Brain pericyte (primary cell): ENCODE measurements around the gene RETREG1.
"Not testable (repeated sequence)": the region's sequence is repeated elsewhere in the genome, so short reads cannot be mapped to it uniquely, and the experiment has no call there.

Source experiments
- DNase-seq: peaks from one replicate; pipeline ENCODE4 v3.0.0-alpha.2; 2012; ENCODE audit warnings: low read depth, low spot score

Gene RETREG1

DNA sequence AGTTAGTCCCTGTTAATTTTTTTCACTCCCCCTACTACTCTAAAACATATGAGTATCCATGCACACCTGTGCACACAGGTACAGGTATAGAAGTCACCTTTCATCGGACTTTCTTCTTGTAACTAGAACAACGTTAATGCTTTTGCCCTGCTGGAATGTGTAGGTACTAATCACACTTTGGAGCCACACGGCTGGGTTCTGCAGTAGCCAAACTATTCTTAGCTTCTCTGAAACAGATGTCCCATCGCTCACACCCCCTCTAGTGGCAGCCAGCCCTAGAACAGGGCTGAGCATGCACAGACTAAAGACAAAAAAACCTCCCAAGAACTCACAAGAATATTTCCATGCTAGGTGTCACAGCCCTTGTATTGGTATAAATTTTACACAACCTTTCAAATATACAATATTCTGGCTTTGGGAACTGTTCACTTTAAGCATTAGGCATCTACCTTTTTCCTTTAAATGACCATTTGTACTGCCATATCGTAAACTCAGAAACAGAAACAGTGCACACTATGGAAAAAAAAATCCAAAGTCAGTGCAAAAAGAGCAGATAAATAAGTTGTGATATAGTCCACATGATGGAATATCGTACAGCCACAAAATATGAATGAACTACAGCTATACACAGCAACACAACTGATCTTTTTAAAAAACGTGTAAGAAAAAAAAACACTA is 64.0 kb downstream of the RETREG1 start:
- DNase-seq, result no peak

DNA sequence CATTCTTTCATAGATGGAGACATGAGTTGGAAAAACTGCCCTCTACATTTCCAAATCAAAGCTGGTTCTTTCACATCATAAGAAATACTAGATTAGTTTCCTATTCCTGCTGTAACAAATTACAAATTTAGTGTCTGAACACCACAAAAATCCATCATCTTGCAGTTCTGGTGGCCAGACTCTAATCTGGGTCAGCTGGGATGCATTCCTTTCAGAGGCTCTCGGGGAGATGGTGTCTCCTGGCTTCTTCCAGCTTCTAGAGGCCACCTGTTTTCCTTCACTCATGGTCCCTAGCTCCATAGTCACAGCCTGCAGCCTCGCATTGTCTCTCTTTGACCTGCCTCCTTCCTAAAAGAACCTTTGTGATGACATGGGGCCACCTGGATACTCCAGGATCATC is 65.2 kb downstream of the RETREG1 start:
- no peak for DNase-seq

DNA sequence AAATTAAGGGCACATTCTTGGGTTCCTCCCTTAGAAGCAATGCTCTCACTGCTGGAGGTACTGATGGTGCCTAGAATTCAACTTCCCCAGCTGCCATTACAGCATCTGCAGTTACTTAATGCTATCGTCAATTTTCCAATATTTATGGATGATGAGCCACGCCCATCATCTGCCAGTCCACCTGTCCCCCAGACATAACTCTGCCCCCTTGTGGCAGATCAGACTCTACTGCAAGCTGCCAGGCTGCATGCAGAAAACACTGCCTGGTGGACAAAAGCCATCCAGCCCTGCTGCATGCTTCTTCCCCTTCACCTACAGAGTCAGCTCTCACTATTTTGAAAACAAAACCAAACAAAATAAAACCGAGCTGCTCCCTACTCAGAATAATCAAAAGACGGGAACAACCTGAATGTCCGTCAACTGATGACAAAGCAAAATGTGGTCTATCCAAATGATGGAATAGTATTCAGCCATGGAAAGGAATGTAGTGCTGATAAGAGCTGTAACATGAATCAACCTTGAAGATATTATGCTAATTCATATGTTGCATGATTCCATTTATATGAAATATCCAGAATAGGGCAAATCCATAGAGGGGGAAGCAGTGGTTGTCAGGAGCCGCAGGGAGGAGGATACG is 66.4 kb downstream of the RETREG1 start:
- DNase-seq, result no peak

DNA sequence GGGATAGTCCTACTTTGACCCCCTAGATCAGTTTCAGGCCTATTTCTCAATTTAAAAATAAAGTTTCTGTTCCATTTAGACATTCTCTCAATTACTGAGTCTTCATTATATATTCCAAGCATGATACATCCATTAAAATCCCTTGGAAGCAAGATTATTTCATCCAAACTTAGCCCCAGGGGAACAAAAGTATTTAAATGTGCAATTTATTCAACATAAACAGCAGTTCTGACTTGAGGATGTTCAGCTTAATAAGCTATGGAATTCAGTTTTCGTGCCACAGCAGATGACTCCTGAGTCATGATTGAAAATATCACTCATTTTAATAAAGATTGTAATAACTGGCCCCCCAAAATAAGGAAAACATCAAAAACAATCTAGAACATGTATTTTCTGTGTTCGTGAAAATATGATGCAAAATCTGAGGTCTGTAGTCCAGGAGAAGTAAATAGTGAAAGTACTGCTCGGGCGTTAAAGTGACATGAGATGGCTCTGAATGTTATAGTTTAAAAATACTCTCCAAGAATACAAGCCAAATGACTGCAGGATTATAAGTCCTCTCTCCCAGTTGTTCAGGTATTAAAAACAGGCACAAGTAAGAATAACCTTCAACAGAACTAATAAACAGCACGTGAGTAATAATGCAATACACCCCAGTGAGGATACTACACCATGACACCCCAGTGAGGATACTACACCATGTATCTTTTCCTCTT is 67.1 kb downstream of the RETREG1 start:
- DNase-seq, result no peak

DNA sequence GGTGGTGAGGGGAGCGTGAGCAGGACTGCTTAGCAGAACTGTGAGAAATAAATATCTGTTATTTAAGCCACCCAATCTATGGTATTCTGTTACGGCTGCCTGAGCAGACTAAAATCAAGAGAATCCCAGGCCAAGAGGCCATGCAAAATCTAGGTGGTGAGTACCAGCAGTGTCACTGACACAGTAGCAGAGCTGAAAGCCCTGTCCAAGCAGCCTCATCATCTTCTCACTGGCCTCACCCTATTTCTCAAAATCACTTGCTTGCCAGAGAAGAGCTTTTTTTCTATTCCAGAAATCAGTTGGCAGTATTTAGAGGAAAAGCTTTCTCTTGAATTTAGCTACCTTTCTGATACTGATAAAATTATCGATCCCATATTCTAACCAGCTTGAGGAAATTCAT is 68.0 kb downstream of the RETREG1 start:
- DNase-seq, result no peak

DNA sequence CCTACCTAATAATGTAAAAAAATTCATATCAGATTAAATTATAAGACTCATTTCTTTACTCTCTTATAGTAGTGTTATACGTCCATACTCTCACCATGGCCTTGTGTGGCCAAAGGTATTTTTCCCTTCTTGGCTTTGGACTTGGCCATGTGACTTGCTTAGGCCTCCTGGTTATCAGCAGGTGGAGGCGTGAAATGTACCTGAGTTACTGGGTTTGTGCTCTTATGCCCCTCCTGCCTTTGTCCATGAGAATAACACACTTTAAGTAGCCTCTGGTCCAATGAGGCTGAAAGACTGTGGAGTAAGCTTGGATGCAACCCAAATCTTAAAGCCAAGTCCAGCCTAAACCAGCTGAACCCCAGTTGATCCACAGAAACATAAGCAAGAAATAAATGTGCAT is 68.7 kb downstream of the RETREG1 start:
- no peak for DNase-seq

DNA sequence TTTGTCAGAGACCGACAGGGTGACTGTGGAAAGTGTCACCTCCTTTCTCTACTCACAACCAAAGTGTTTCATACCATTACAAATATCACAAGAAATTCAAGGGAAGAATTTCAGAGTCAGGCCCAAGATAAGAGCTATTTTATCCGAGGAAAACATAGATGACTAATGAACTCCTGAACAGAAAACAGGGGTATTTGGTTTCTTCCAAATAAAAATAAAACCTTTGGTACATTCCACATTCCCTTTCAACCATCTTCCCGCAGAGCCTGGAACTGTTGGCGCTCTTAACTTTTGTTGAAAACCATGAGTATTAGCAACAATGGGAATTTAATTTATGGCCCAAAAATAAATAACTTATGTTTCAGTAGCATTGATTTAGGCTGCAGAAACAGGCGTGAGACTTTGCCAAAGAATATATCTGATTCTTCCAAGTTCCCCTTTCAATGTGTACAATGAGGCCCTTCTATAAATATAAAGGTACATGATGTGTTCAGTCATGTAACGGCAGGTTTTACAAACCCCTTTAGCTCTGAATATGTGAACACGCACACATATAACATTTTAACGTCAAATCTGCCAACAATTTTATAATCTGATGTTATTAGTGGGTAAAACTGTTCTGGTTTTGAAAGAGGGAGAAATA is 69.5 kb downstream of the RETREG1 start:
- DNase-seq, result no peak

DNA sequence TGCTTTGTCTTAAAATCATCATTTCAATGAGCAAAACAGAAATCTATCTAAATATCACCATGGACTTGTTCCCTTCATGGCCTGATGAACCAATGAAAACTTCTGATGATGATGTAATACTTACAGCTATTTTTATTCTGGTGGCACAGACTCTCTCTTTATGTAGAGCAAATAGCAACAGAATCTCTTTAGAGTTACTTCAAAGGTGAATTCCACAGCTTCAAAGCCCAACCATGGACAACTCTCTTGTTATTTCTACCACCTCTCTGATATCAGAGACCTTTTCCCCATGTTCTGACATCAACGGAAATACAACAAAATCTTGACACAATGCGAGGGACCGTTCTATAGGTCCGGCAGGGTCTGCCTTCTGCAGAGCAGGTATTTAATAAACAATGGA is 70.1 kb downstream of the RETREG1 start:
- DNase-seq, result no peak

DNA sequence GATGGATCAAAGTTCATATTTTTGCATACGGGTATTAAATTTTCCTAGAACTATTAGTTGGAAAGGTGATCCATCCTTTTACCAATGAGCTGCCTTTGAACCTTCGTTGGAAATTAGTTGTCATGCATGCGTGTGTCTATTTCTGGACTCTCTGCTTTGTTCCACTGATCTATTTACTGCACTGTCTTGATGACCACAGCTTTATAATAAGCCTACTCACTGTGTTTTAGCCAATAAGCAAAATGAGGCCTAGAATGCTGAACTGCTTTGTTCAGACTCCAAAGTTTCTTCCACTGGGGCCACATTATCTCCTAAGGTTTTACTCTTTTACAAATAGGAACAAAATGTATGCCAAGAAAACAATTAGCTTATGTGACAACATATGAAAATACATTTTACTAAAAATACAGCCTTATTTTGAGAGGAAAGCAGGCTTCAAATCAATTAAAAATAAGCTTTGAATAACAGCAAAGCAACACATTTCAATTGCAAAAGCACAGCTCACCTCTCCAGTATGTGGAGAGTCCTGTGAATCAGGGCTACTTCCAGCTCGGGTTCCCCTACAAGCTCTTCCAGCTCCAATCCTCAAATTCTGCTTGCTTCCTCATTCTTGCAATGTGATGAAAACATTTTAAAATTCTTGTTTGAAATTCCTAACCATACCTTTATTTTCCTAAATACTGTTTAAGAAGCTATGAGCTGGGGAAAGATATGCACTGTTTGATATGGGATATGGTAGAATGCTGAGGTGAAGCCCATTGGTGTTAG is 72.0 kb downstream of the RETREG1 start:
- no peak for DNase-seq

DNA sequence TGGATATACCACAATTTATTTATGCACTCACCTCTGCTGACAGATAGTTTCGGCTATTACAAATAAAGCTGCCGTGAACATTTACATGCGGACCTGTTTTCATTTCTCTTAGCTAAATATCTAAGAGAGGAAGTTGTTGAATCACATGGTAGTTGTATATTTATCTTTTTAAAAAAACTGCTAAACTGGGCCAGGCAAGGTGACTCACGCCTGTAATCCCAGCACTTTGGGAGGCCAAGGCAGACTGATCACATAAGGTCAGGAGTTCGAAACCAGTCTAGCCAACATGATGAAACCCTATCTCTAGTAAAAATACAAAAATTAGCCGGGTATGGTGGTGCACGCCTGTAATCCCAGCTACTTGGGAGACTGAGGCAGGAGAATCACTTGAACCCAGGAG is 73.6 kb downstream of the RETREG1 start:
- not testable (repeated sequence) for DNase-seq

DNA sequence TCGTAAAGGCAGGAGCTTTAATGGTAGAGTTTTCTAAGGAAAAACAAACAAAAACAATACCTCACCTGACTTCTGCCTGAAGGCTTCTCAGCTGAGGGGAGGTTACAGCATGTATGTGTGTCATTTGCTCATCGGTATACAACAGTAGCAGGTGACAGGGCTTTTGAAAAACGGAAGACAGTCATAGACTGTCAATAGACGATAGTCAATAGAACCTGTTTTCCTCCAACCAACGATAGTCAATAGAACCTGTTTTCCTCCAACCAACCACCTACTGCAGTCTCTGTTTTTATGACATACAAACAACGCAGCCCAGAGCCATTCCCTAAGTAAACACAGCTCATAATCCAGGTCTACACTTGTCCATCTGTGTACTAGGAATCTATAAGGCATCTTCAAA is 74.6 kb downstream of the RETREG1 start:
- no peak for DNase-seq

DNA sequence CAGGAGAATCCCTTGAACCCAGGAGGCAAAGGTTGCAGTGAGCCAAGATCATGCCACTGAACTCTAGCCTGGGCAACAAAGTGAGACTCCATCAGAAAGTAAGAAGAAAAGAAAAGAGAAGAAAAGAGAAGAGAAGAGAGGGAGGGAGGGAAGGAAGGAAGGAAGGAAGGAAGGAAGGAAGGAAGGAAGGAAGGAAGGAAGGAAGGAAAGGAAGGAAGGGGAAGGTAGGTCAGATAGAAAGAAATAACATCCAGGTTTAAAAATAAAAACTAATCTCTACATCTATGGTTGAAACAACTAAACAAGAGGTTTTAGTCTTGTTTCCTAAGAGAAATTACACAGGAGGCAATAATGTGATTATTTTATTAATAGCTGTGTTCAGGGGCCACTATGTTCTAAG is 75.2 kb downstream of the RETREG1 start:
- not testable (repeated sequence) for DNase-seq

DNA sequence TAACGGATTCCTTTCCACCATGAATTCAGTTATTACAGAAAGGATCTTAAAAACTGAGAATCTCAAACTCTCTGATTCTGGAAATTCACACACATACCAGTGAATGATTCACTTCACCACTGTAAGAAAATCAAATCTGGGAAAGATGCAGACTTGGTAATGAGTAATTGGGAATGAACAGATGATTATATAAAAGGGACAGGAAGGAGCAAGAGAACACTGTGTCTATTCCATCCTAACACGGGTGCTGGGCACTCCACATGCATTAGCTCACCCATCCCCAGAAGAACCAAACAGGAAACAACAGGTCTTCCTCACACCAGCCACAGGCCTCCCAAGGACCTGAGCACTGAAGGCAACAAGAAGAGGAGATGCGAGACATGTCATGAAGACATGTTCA is 76.4 kb downstream of the RETREG1 start:
- no peak for DNase-seq

DNA sequence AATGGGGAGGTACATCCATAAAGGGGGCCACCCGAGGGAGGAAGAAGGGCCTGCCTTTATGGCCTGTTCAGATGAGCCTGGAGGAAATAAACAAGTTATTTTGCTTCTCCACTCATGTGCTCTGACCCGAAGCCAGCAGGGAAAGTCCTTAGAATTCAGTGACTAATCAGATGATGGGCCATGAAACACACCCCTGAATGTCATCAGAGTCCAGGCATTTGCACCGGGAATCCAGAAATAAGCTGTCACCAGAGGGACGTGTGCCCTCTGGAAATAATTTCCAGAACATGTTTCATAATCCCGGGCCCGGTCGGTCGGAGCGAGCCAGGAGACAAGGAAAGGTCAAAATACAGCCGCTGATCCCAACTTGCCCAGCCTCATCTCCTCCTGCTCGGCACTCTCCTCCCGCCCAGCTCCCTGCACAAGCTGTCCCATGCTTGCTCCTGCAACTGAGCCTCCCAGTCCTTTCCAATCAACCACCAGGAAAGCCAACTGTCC is 77.6 kb downstream of the RETREG1 start:
- no peak for DNase-seq

DNA sequence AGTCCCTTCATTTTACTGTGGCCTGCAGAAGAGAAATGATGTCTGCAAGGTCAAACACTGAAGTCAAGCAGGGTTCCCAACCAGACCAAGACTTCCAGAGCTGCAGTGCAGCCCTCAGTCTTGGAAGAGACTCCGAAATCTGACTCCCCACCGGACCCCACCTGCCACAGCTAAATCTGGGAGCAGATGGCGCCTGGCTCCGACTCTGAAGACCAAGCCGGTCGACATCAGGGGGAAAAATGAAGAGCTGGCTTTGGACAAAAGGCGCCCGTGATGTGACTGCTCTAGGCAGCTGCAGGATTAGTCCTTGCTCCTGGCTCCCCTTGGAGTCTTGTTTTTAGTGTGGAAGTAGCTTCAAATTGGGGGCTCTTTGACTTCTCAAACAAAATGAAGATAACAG is 78.8 kb downstream of the RETREG1 start:
- no peak for DNase-seq

DNA sequence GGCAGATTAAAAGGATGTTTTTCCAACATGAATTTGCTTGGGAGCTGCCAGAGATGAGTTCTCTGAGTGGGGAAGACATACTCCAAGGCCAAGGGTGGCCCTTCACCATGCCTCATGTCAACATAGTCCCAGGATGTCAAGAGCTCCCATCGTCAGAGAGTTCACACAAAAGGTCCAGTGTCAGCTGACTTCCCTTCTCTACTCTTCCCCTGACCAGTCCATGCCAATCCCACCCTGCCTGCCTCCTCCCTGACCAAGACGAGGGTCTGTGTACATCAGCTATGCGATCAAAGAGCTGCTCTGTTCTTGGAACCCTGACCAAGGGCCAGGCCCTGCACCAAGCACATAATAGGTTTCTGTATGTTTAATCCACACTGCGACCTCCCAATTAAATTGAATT is 80.0 kb downstream of the RETREG1 start:
- no peak for DNase-seq

DNA sequence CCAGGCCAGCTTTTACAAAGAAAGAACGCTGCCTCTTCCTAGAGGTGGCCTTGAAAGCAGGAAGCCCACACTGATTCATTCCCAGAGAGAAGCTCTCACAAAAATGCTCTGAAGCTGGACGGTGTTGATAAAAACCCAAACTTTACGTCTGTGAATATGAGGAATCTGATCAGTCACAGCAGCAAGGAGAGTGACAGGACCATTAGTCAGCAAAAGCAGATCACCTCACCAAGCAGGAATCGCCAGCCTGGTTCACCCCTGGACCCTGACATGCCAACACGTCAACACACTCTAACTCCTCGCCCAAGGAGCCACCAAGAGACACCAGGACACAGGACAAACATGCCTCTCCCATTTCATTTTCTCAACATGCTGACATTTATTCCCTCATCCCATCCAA is 80.6 kb downstream of the RETREG1 start:
- no peak for DNase-seq

DNA sequence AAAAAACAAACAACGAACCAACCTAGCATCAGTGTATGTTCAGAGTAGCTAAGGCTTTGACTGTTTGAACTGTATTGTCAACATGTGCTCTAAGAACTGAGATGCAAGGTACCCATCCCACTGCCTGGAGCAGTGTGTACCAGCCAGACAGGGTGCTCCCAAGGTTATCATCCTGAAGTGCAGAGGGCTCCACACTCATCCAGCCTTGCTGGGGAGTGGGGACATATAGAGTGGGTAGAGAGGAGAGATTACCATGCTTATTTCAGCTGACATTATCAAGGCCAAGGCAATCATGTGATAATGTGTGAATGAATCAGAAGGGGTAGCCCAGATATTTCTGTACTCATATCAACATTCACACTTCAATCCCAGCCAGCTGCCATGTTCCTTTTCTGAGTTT is 82.5 kb downstream of the RETREG1 start:
- DNase-seq, result no peak

DNA sequence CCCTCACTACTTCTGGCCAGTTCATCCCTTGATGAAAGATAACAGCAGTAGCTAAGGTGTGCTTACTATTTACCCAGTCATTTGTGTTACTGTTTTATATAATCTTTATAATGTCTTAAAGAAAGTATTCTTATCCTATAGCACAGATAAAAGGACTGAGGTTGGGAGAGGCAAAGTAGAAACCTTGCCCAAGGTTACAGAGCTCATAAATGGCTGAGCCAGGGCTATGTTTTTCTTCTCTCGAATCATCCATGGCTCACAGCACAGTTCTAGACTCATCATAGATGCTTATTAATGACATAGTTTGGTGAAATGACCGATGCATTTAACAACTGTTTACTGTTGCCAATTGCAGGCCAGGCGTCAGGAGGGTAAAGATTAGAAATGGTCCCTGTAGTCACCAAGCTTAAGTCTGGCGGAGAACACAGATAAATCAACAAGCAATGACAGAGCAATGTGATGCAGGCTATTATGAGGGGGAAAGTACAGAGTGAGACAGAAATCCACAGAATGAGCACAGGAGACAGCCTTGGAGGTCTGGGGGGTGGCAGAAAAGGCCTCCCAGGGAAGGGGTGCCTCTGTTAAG is 85.6 kb downstream of the RETREG1 start:
- DNase-seq, result no peak

DNA sequence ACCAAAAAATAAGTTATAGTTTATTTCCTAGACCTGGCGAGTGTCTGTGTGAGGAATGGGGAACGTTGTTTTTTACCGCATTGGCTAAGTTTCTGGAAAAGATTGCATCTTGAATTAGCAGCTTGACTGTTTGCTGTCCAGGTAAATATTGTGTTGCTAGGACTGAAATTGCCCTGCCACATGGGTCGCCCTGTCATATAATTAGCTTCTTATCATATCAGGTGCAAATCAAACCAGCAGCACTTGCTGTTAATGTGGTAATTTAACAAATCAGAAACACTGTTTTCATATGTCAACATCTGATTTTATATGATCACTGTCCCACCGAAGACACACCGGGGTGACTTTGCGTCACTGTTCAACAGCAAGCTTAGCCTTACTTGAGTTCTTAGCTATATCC is 87.5 kb downstream of the RETREG1 start:
- DNase-seq, result no peak

DNA sequence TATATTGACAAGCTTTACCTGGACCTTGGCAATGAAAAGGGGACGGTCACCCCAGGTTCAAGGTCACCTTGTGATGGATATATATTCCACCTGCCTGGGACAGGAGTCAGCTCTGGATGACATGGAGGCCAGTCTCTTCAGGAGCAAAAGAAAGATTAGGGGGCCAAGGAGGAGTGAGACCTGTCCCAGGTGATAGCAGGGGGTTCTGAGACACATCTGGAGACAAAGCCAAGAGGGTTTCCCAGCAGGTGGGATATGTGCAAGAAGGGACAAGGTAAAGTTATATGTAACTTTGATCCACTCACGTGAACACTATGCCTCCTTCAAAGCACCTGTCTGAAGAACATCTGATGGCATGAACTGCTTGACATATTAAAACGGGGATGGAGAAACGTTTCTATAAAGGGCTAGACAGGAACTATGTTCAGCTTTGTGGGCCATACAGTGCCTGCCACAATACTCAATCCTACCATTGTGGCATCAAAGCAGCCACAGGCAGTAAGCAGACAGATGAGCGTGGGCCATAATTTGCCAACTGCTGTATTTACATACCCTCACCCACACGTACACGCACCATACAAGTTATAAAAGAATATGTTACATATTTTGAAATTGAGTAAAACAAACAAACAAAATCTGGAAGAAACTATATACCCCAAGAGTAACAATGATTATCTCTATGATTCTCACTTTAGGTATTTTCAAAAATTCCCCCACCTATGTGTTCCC is 88.3 kb downstream of the RETREG1 start:
- no peak for DNase-seq
